Caco-2 (cell line): ENCODE results near the gene FPR1. TPM values are rescaled to one million over a fixed set of nuclear protein-coding genes. Genes with fewer than 3 reads are reported as not detected.

Source experiments
- BruUV-seq: library from RNA; stranded (reverse); fragments of 400-500 nt; replicated peaks from 2 replicates; lab custom pipeline; 2021; lab: Mats Ljungman, UMichigan
- CTCF ChIA-PET: fragments of 300-600 bp; sonication (Branson Sonifier 250); formaldehyde crosslinking; loops from one replicate; lab custom pipeline; 2022; ENCODE audit warnings: antibody characterized with exemption; lab: Charles Lee
- POLR2A ChIA-PET: fragments of 300-600 bp; sonication (Branson Sonifier 250); formaldehyde crosslinking; loops from one replicate; lab custom pipeline; 2022; ENCODE audit warnings: antibody characterized with exemption; lab: Charles Lee
- DNase-seq, 2 experiments: peaks; one replicate each; pipeline versions ENCODE4 v3.0.0 to v3.0.0-alpha.2; 2020 to 2022
- H3K27me3 ChIP-seq: replicated peaks from 2 replicates; pipeline ENCODE4 v1.6.0; 2011; ENCODE audit warnings: low read length; ENCODE audit not compliant: control insufficient read depth, insufficient read depth
- H3K36me3 ChIP-seq: 2 replicates; pipeline ENCODE4 v1.5.1; 2011; ENCODE audit warnings: low read length; ENCODE audit not compliant: control insufficient read depth, insufficient read depth
- H3K4me1 ChIP-seq: fragments of 250-450 bp; sonication (Bioruptor Pico); 2 replicates; pipeline ENCODE4 v1.5.1; 2020; ENCODE audit warnings: mild to moderate bottlenecking
- H3K4me3 ChIP-seq: 2 replicates; pipeline ENCODE4 v1.5.1; 2011; ENCODE audit warnings: low read depth, mild to moderate bottlenecking, control low read depth, low read length
- H3K9me3 ChIP-seq: fragments of 250-450 bp; sonication (Bioruptor Pico); 2 replicates; pipeline ENCODE4 v1.5.1; 2020; ENCODE audit warnings: mild to moderate bottlenecking, moderate library complexity
- H3K27ac Mint-ChIP-seq: one replicate; pipeline ENCODE4 v1.8.0; 2022; ENCODE audit warnings: mixed read lengths; ENCODE audit not compliant: unreplicated experiment
- H3K27me3 Mint-ChIP-seq: one replicate; pipeline ENCODE4 v1.8.0; 2022; ENCODE audit warnings: mixed read lengths; ENCODE audit not compliant: insufficient read depth, unreplicated experiment
- H3K36me3 Mint-ChIP-seq: one replicate; pipeline ENCODE4 v1.8.0; 2022; ENCODE audit warnings: mild to moderate bottlenecking, mixed read lengths; ENCODE audit not compliant: insufficient read depth, unreplicated experiment
- H3K4me1 Mint-ChIP-seq: one replicate; pipeline ENCODE4 v1.8.0; 2022; ENCODE audit warnings: low read depth, mixed read lengths; ENCODE audit not compliant: unreplicated experiment
- H3K4me3 Mint-ChIP-seq: one replicate; pipeline ENCODE4 v1.8.0; 2022; ENCODE audit warnings: mild to moderate bottlenecking, moderate library complexity, mixed read lengths; ENCODE audit not compliant: unreplicated experiment
- H3K9me3 Mint-ChIP-seq: one replicate; pipeline ENCODE4 v1.8.0; 2022; ENCODE audit warnings: mixed read lengths; ENCODE audit not compliant: unreplicated experiment
- intact Hi-C: fragments of 100-400 bp; cut with micrococcal nuclease; formaldehyde crosslinking; loops from one replicate; pipeline ENCODE4 v1.10.0; 2022; ENCODE audit not compliant: unreplicated experiment
- total RNA-seq: library from RNA; stranded (reverse); gene quantifications from 2 replicates; pipeline ENCODE4 v1.2.3, GENCODE V29; 2022
- TF ChIP-seq, protein P1 (sequence below), 2 experiments: fragments of 200-600 bp in 1 of 2; IDR thresholded peaks; 1 replicate in 1 of 2; 2 replicates in 1 of 2; pipeline versions ENCODE4 v1.5.1 to v1.8.0; 2011 to 2022; ENCODE audit warnings: antibody characterized with exemption in 1 of 2, control low read depth in 1 of 2, inconsistent platforms in 1 of 2, low read depth in 1 of 2, low read length in 1 of 2, mild to moderate bottlenecking in 1 of 2, moderate library complexity in 1 of 2; ENCODE audit not compliant: insufficient read depth in 1 of 2, severe bottlenecking in 1 of 2, unreplicated experiment in 1 of 2

The FPR1 gene
- total RNA-seq, 1 experiment from 2014 or later, result not detected

DNA sequence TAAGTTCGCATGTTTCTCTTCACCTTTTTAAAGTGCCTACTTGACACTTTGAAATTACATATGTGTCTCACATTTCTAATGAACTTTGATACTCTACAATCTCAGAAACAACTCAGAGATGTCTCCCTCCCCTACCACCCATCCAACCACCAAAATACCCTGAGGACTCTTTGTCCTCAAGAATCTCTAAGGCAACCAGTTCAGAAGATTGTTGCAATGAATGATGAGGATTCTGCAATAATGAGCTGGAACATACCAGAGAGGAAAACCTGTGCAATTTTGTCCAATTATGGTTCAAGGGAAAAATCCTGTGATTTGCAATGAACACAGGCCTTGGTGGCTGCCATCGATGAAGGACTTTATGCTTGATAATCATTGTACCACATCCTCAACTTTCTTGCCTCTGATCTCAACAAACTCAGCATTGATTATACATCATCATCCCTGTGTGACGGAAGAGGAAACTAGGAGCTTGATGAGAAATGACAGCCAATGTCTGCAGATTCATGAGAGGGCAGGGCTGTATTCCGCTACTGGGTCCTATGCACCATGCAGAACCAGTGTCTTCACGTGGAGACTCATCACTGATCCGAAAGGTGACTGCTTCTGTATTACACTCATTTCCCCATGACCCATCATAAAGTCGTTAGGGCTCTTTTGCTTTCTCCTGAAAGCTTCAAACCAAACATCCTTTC is 1.1 kb downstream of the FPR1 start:
- H3K36me3 Mint-ChIP-seq, result no peaks in the 10 kb centered on the region
- H3K4me1 Mint-ChIP-seq, result no peaks in the 10 kb centered on the region
- H3K36me3 ChIP-seq, result no peaks in the 10 kb centered on the region
- ChIA-PET CTCF (no interaction called here), POLR2A (interaction anchor here (0.6 kb wide), 1 partner anchor 9 kb away, joined by 4 read pairs; no protein-coding TSS in a partner anchor)
- H3K27me3 ChIP-seq, result no peaks in the 10 kb centered on the region
- TF ChIP-seq, protein P1, sequence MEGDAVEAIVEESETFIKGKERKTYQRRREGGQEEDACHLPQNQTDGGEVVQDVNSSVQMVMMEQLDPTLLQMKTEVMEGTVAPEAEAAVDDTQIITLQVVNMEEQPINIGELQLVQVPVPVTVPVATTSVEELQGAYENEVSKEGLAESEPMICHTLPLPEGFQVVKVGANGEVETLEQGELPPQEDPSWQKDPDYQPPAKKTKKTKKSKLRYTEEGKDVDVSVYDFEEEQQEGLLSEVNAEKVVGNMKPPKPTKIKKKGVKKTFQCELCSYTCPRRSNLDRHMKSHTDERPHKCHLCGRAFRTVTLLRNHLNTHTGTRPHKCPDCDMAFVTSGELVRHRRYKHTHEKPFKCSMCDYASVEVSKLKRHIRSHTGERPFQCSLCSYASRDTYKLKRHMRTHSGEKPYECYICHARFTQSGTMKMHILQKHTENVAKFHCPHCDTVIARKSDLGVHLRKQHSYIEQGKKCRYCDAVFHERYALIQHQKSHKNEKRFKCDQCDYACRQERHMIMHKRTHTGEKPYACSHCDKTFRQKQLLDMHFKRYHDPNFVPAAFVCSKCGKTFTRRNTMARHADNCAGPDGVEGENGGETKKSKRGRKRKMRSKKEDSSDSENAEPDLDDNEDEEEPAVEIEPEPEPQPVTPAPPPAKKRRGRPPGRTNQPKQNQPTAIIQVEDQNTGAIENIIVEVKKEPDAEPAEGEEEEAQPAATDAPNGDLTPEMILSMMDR (IDR thresholded peaks at IDR 0.05; ENCODE audit: insufficient read depth in 1 of 2, low read depth in 1 of 2, low read length in 1 of 2, severe bottlenecking in 1 of 2, unreplicated experiment in 1 of 2), result no peak
- H3K4me3 ChIP-seq, result no peak overlapping the region
- H3K27ac Mint-ChIP-seq, result no peak overlapping the region
- H3K4me1 ChIP-seq, result no peaks in the 10 kb centered on the region
- peaks cover 49% of the 10 kb centered on the region for H3K9me3 Mint-ChIP-seq
- no peaks in the 10 kb centered on the region for H3K9me3 ChIP-seq
- no TSS peak for BruUV-seq
- no peak for DNase-seq
- intact Hi-C loops, result no loop called here
- H3K27me3 Mint-ChIP-seq, result peaks cover 3% of the 10 kb centered on the region
- no peak overlapping the region for H3K4me3 Mint-ChIP-seq

DNA sequence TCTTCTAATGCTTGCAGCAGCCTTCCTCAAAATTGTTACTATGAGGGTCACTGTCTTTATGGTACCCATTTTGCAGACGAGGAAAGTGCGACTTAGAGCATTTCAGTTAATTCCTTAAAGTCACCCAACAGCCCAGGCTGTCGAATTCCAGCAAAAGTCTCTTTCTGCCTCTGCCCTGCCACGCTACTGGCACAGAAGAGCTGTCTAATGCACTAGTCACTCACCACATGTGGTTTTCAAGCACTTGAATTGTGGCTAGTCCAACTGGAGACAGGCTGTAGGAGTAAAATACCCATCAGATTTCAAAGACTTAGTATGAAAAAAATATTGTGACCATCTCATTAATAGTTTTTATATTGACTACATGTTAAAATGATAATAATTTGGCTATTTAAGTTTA is 1.7 kb downstream of the FPR1 start:
- no peaks in the 10 kb centered on the region for H3K4me1 Mint-ChIP-seq
- H3K9me3 Mint-ChIP-seq, result peaks cover 49% of the 10 kb centered on the region
- BruUV-seq, result no TSS peak
- H3K4me3 Mint-ChIP-seq, result no peak overlapping the region
- Histone ChIP-seq H3K27me3 (no peaks in the 10 kb centered on the region), H3K4me3 (no peak overlapping the region), H3K9me3 (no peaks in the 10 kb centered on the region), H3K4me1 (no peaks in the 10 kb centered on the region), H3K36me3 (no peaks in the 10 kb centered on the region)
- intact Hi-C loops, result no loop called here
- peaks cover 5% of the 10 kb centered on the region for H3K27me3 Mint-ChIP-seq
- TF ChIP-seq, protein P1 (IDR thresholded peaks at IDR 0.05; ENCODE audit: insufficient read depth in 1 of 2, low read depth in 1 of 2, low read length in 1 of 2, severe bottlenecking in 1 of 2, unreplicated experiment in 1 of 2), result no peak
- ChIA-PET POLR2A (no interaction called here), CTCF (no interaction called here)
- no peak overlapping the region for H3K27ac Mint-ChIP-seq
- no peaks in the 10 kb centered on the region for H3K36me3 Mint-ChIP-seq
- no peak for DNase-seq

DNA sequence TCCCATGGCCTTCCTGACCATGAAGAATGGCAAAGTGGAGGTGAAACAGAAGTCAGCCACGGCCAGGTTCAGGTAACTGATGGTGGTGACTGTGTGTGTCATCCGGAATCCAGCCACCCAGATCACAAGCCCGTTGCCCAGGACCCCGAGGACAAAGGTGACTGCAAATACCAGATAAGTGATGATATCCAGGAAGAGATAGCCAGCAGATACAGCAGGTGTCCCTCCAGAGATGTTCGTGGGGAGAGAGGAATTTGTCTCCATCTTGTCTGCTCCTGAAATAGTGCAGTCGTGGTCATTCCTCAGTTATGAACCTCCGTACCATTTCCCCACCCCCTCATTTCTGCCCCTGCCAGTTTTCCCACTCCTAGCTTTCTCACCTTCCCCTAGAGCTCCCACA is 4.9 kb downstream of the FPR1 start:
- no peaks in the 10 kb centered on the region; the same call in 1 of the 2 replicates for H3K9me3 ChIP-seq
- Mint-ChIP-seq H3K27ac (no peak overlapping the region), H3K27me3 (peaks cover 5% of the 10 kb centered on the region), H3K36me3 (no peaks in the 10 kb centered on the region), H3K9me3 (peaks cover 42% of the 10 kb centered on the region), H3K4me3 (no peak overlapping the region), H3K4me1 (no peaks in the 10 kb centered on the region)
- H3K4me3 ChIP-seq, result no peak overlapping the region
- ChIA-PET CTCF (no interaction called here), POLR2A (no interaction called here)
- no peak for DNase-seq
- TF ChIP-seq, protein P1 (IDR thresholded peaks at IDR 0.05; ENCODE audit: insufficient read depth in 1 of 2, low read depth in 1 of 2, low read length in 1 of 2, severe bottlenecking in 1 of 2, unreplicated experiment in 1 of 2), result no peak
- BruUV-seq, result no TSS peak
- no peaks in the 10 kb centered on the region for H3K4me1 ChIP-seq
- intact Hi-C loops, result no loop called here
- H3K36me3 ChIP-seq, result no peaks in the 10 kb centered on the region
- no peaks in the 10 kb centered on the region for H3K27me3 ChIP-seq
